GM21825 (cell line): ENCODE measurements around the gene SPI1.

Experiments
- ATAC-seq: cut with Tn5 transposase; IDR thresholded peaks from one replicate; pipeline ENCODE4 v1.9.1; 2021; ENCODE audit warnings: mild to moderate bottlenecking, moderate library complexity; ENCODE audit not compliant: unreplicated experiment

Gene SPI1

GRCh38 chr11:47407746-47408590 lies 29.6 kb upstream of the SPI1 start, which contains the start of gene SLC39A13:
Gene SLC39A13, plus strand, starts transcription at chr11:47408590. Its CDS starts 1,505 bp downstream, at chr11:47410095.
- ATAC-seq = peak; percentile 79

- no peak for ATAC-seq
Measured at GRCh38 chr11:47406896-47407745, 28.8 kb upstream of the SPI1 start.

- no peak for ATAC-seq
Measured at GRCh38 chr11:47403571-47403970, 25.2 kb upstream of the SPI1 start.

- ATAC-seq = no peak
Measured at GRCh38 chr11:47403135-47403534, 24.8 kb upstream of the SPI1 start.

GRCh38 chr11:47400768-47401279 lies 22.5 kb upstream of the SPI1 start:
- peak; percentile 53 for ATAC-seq

GRCh38 chr11:47399860-47400767 lies 21.8 kb upstream of the SPI1 start:
- ATAC-seq = peak; percentile 38

- no peak for ATAC-seq
Measured at GRCh38 chr11:47398551-47398950, 20.2 kb upstream of the SPI1 start.

- no peak for ATAC-seq
Measured at GRCh38 chr11:47398011-47398410, 19.7 kb upstream of the SPI1 start.

- no peak for ATAC-seq
Measured at GRCh38 chr11:47396049-47396320, 17.6 kb upstream of the SPI1 start.

GRCh38 chr11:47395223-47396048 lies 17.1 kb upstream of the SPI1 start:
- no peak for ATAC-seq

- peak; percentile 53 for ATAC-seq
Measured at GRCh38 chr11:47394322-47395222, 16.2 kb upstream of the SPI1 start.

- ATAC-seq = no peak
Measured at GRCh38 chr11:47394050-47394321, 15.6 kb upstream of the SPI1 start.

- ATAC-seq = no peak
Measured at GRCh38 chr11:47393163-47394049, 15.1 kb upstream of the SPI1 start.

- ATAC-seq = no peak
Measured at GRCh38 chr11:47392546-47393162, 14.3 kb upstream of the SPI1 start.

GRCh38 chr11:47391711-47392432 lies 13.5 kb upstream of the SPI1 start:
- no peak for ATAC-seq

GRCh38 chr11:47391077-47391583 lies 12.8 kb upstream of the SPI1 start:
- ATAC-seq = no peak

- no peak for ATAC-seq
Measured at GRCh38 chr11:47390422-47390760, 12.0 kb upstream of the SPI1 start.
